Osteoblast (primary cell): ENCODE measurements around the gene GAD2. TPM values are rescaled to one million over a fixed set of nuclear protein-coding genes. Genes with fewer than 3 reads are reported as not detected.

Source experiments
- DNase-seq: peaks from one replicate; pipeline ENCODE4 v3.0.0; 2011; ENCODE audit warnings: low spot score, mixed read lengths; ENCODE audit not compliant: insufficient read length; ENCODE audit errors: missing footprints
- H2AFZ ChIP-seq: 2 replicates; pipeline ENCODE4 v1.6.0; 2011; ENCODE audit warnings: mild to moderate bottlenecking, low read length
- H3K27ac ChIP-seq: 2 replicates; pipeline ENCODE4 v1.5.1; 2011; ENCODE audit warnings: mild to moderate bottlenecking, low read depth, low read length, moderate library complexity
- H3K27me3 ChIP-seq: 2 replicates; pipeline ENCODE4 v1.6.0; 2012; ENCODE audit warnings: mild to moderate bottlenecking, control low read depth, inconsistent platforms, low read length, moderate library complexity; ENCODE audit not compliant: insufficient read depth
- H3K36me3 ChIP-seq: 2 replicates; pipeline ENCODE4 v1.5.1; 2011; ENCODE audit warnings: mild to moderate bottlenecking, low read length, control low read depth, moderate library complexity; ENCODE audit not compliant: insufficient read depth
- H3K4me1 ChIP-seq: 2 replicates; pipeline ENCODE4 v1.5.1; 2011; ENCODE audit warnings: mild to moderate bottlenecking, low read length, control low read depth, moderate library complexity; ENCODE audit not compliant: insufficient read depth
- H3K4me2 ChIP-seq: 2 replicates; pipeline ENCODE4 v1.6.0; 2011; ENCODE audit warnings: mild to moderate bottlenecking, low read length; ENCODE audit not compliant: insufficient read depth
- H3K4me3 ChIP-seq: fragments of 200-600 bp; sonication (generic); 3 replicates; pipeline ENCODE4 v1.5.1; 2012; ENCODE audit warnings: mild to moderate bottlenecking, low read length, inconsistent platforms; ENCODE audit not compliant: insufficient read depth
- H3K79me2 ChIP-seq: 2 replicates; pipeline ENCODE4 v1.6.0; 2012; ENCODE audit warnings: mild to moderate bottlenecking, low read length, control low read depth, inconsistent platforms; ENCODE audit not compliant: insufficient read depth
- H3K9me3 ChIP-seq: 2 replicates; pipeline ENCODE4 v1.5.1; 2011; ENCODE audit warnings: low read depth, low read length, control low read depth
- H4K20me1 ChIP-seq: 2 replicates; pipeline ENCODE4 v1.6.0; 2012; ENCODE audit warnings: mild to moderate bottlenecking, low read length, control low read depth; ENCODE audit not compliant: insufficient read depth
- CTCF ChIP-seq: IDR thresholded peaks from 2 replicates; pipeline ENCODE4 v1.5.1; 2011; ENCODE audit warnings: mild to moderate bottlenecking, low read depth, low read length, moderate library complexity; ENCODE audit errors: extremely low read depth
- total RNA-seq: library from RNA; depleted of rRNA; stranded (reverse); fragments of >200 nt; gene quantifications from 2 replicates; pipeline ENCODE4 v1.2.3, GENCODE V29; 2012

Gene GAD2
- total RNA-seq, 1 donor, result not detected

GRCh38 chr10:26177341-26177740, 39.2 kb upstream of the GAD2 start:
- no peak overlapping the region for H3K4me3 ChIP-seq
- no peak overlapping the region for H3K4me2 ChIP-seq
- no peaks in the 10 kb centered on the region for H3K36me3 ChIP-seq
- no peaks in the 10 kb centered on the region for H4K20me1 ChIP-seq
- H3K4me1 ChIP-seq, result no peaks in the 10 kb centered on the region
- no peaks in the 10 kb centered on the region for H3K79me2 ChIP-seq
- peak; percentile 4 for DNase-seq
- H3K9me3 ChIP-seq, result no peaks in the 10 kb centered on the region
- no peak overlapping the region for H2AFZ ChIP-seq
- H3K27ac ChIP-seq, result no peak overlapping the region
- no peaks in the 10 kb centered on the region for H3K27me3 ChIP-seq
- TF ChIP-seq CTCF, result no peak

- H3K4me3 ChIP-seq, result no peak overlapping the region
- no peak for TF ChIP-seq CTCF
- no peaks in the 10 kb centered on the region for H4K20me1 ChIP-seq
- H3K27ac ChIP-seq, result no peak overlapping the region
- no peak overlapping the region for H3K4me2 ChIP-seq
- no peak overlapping the region for H2AFZ ChIP-seq
- H3K27me3 ChIP-seq, result no peaks in the 10 kb centered on the region
- H3K36me3 ChIP-seq, result no peaks in the 10 kb centered on the region
- no peaks in the 10 kb centered on the region for H3K4me1 ChIP-seq
- no peak for DNase-seq
- no peaks in the 10 kb centered on the region for H3K9me3 ChIP-seq
- H3K79me2 ChIP-seq, result no peaks in the 10 kb centered on the region
Measured at GRCh38 chr10:26194275-26194674, 22.3 kb upstream of the GAD2 start.

- Histone ChIP-seq H3K4me3 (no peak overlapping the region), H3K79me2 (no peaks in the 10 kb centered on the region), H3K27ac (no peak overlapping the region), H4K20me1 (no peaks in the 10 kb centered on the region), H2AFZ (no peak overlapping the region), H3K36me3 (no peaks in the 10 kb centered on the region), H3K27me3 (no peaks in the 10 kb centered on the region), H3K9me3 (no peaks in the 10 kb centered on the region), H3K4me2 (no peak overlapping the region), H3K4me1 (no peaks in the 10 kb centered on the region)
- TF ChIP-seq CTCF, result no peak
- no peak for DNase-seq
Measured at GRCh38 chr10:26197248-26197647, 19.3 kb upstream of the GAD2 start.

- Histone ChIP-seq H3K36me3 (no peaks in the 10 kb centered on the region), H3K4me1 (no peaks in the 10 kb centered on the region)
Measured at GRCh38 chr10:26198119-26198518, 18.5 kb upstream of the GAD2 start.

More at GRCh38 chr10:26198119-26198518, 18.5 kb upstream of the GAD2 start:
- no peak overlapping the region for H3K27ac ChIP-seq
- H3K27me3 ChIP-seq, result no peaks in the 10 kb centered on the region
- no peaks in the 10 kb centered on the region for H4K20me1 ChIP-seq
- no peak overlapping the region for H2AFZ ChIP-seq
- H3K79me2 ChIP-seq, result no peaks in the 10 kb centered on the region
- no peak overlapping the region for H3K4me2 ChIP-seq
- no peak for TF ChIP-seq CTCF
- no peak overlapping the region for H3K4me3 ChIP-seq
- no peak for DNase-seq
- no peaks in the 10 kb centered on the region for H3K9me3 ChIP-seq
